HG03354 (cell line): Measurements from ENCODE around the gene LAMTOR4.

Experiments used
- ATAC-seq: cut with Tn5 transposase; IDR thresholded peaks from one replicate; pipeline ENCODE4 v1.9.1; 2021; ENCODE audit warnings: mild to moderate bottlenecking; ENCODE audit not compliant: unreplicated experiment, poor library complexity, severe bottlenecking

LAMTOR4 gene

GRCh38 chr7:100148559-100149328, at the start of gene LAMTOR4:
Gene LAMTOR4 (plus strand): TSS chr7:100148918. CDS start chr7:100148973, 55 bp downstream.
- peak; percentile 98 for ATAC-seq

- ATAC-seq, result no peak
Measured at GRCh38 chr7:100099452-100099851, 49.3 kb upstream of the LAMTOR4 start.

- ATAC-seq, result peak; percentile 71
Measured at GRCh38 chr7:100100420-100101015, 48.2 kb upstream of the LAMTOR4 start.

- ATAC-seq, result peak; percentile 86
Measured at GRCh38 chr7:100101016-100101862, 47.5 kb upstream of the LAMTOR4 start, which contains the start of the genes AP4M1 and MCM7. Gene AP4M1 (plus strand): TSS chr7:100101643. CDS start chr7:100101715, 72 bp downstream. Gene MCM7 (minus strand): TSS chr7:100101397. CDS start chr7:100101294, 103 bp downstream.

GRCh38 chr7:100102950-100103840, 45.5 kb upstream of the LAMTOR4 start:
- ATAC-seq, result no peak

GRCh38 chr7:100105534-100105933, 43.2 kb upstream of the LAMTOR4 start:
- ATAC-seq, result no peak

GRCh38 chr7:100106633-100107032, 42.1 kb upstream of the LAMTOR4 start:
- ATAC-seq, result no peak

- no peak for ATAC-seq
Measured at GRCh38 chr7:100107125-100107737, 41.5 kb upstream of the LAMTOR4 start.

- no peak for ATAC-seq
Measured at GRCh38 chr7:100107890-100108289, 40.8 kb upstream of the LAMTOR4 start.

GRCh38 chr7:100109521-100110163, 39.1 kb upstream of the LAMTOR4 start:
- no peak for ATAC-seq

- no peak for ATAC-seq
Measured at GRCh38 chr7:100111156-100111555, 37.6 kb upstream of the LAMTOR4 start.

- ATAC-seq, result no peak
Measured at GRCh38 chr7:100111914-100112313, 36.8 kb upstream of the LAMTOR4 start.

GRCh38 chr7:100115026-100115425, 33.7 kb upstream of the LAMTOR4 start:
- no peak for ATAC-seq

- no peak for ATAC-seq
Measured at GRCh38 chr7:100118388-100119071, 30.2 kb upstream of the LAMTOR4 start.

GRCh38 chr7:100119072-100119969, 29.4 kb upstream of the LAMTOR4 start, which contains the start of the genes CNPY4 and TAF6:
Gene CNPY4 (plus strand): TSS chr7:100119634. CDS start chr7:100119745, 111 bp downstream.
Gene TAF6 (minus strand): TSS chr7:100119358. CDS start chr7:100114209, 5,149 bp downstream.
- ATAC-seq, result peak; percentile 73

GRCh38 chr7:100119970-100120732, 28.6 kb upstream of the LAMTOR4 start:
- ATAC-seq, result peak; percentile 41
